NCI-H1930 (cell line): Measurements from ENCODE around the gene TIMM13.

Experiments
- DNase-seq, 2 experiments: peaks; one replicate each; lab custom pipeline; 2025; lab: John Stamatoyannopoulos, UW

The TIMM13 gene

DNA sequence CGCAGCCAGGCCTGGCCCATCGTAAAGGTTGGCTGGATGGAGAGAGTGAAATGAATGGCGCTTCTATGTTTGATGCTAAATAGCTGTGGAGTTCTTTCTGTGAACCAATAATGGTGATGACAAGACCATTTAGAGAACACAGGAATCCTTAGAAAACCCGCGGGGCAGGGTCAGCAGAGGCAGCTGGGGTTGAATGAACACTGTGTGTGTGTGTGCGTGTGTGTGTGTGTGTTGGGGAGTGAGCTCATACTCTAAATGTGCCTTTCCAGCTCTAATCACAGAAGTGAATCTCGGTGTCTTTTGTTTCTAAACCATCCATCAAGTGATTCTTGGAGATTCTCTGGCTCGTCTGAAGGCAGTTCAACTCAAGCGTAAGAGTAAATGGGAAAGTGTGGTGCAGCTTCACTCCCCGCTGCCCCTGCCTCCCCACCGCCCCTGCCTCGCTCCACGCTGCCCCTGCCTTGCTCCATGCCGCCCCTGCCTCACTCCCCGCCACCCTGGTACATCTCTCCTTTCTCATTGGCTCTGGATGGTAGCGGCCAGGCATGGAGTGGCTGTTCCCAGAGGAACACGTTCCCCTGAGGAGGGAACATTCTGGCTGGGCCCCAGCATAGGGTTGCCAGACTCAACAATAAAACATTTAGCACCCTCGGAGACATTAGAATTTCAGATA lies 46.1 kb downstream of the TIMM13 start:
- no peak for DNase-seq

DNA sequence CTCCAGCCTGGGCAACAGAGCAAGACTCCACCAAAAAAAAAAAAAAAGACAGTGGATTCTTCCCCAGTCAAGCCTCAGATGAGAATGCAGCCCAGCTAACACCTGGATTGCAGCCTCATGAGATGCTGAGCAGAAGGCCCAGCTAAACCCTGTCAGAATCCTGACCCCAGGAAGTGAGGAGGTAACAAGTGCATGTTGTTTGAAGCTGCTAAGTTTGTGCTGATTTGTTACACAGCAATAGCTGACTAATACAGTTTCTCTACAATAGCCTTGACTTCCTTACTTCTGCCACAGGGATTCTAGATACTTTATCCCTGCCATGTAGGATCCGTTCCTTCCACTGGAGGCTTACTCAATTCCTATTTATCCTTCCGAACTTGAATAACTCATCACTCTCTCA lies 46.8 kb downstream of the TIMM13 start:
- no peak for DNase-seq

DNA sequence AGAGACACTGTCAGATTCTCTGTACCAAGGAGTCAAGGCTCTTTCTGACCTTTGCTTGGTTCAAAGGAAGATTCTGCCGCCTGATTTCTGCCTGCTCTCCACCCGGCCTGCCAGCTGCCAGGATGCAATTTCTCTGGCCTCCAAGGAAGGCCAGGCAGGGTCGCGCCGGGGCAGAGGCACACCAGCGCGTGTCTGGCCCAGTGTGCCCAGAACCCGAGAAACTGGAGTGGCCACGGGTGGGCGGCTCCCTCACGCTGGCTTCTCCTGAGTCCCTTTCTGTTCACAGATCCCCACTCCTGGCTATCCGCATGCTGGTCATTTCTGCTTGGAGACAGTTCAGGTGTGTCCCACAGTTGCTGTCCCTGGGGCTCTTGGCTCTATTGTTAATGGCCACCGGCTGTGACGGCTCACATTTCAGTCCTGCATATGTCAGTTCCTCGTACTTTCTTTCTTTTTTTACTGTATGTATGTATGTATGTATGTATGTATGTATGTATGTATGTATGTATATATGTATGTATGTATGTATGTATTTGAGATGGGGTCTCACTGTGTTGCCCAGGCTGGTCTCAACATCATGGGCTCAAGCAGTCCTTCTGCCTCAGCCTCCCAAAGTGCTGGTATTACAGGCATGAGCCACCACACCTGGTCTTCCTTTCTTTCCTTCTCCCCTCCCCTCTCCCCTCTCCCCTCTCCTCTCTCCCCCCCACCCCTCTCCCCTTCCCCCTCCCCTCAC lies 50.4 kb downstream of the TIMM13 start:
- DNase-seq = no peak
